ENCODE results near the gene ASCL3.

GRCh38 chr11:8926236-8926635 is 16.6 kb downstream of the ASCL3 start:
- TF ChIP-seq POLR2AphosphoS5 (IDR thresholded peaks at IDR 0.05; ENCODE audit: low read depth) (no peak), CTCF (IDR thresholded peaks at IDR 0.05; ENCODE audit: insufficient read depth, low read length) (no peak)
